Stimulated activated CD4-positive, alpha-beta T cell treated with anti-CD3 and anti-CD28 coated beads, Interleukin-15, amount 100 ng/mL, for 1 hour (primary cell): Measurements from ENCODE around the gene CNNM4.

Source experiments
- DNase-seq, 2 donors: peaks; one replicate each; pipeline ENCODE4 v3.0.0-alpha.2; 2020; ENCODE audit warnings: low read depth in 1 of 2, low spot score in 1 of 2

The CNNM4 gene

GRCh38 chr2:96758987-96759386, 1.7 kb upstream of the CNNM4 start:
- no peak for DNase-seq

GRCh38 chr2:96759548-96759947, 1.2 kb upstream of the CNNM4 start:
- DNase-seq: no peak

GRCh38 chr2:96760986-96761832, 507 bp downstream of the CNNM4 start:
- peak in 1 of 2 donors; percentile 69 for DNase-seq

- no peak for DNase-seq
Observed at GRCh38 chr2:96762529-96763311, 2.0 kb downstream of the CNNM4 start.

- DNase-seq: no peak
Observed at GRCh38 chr2:96763511-96764252, 3.0 kb downstream of the CNNM4 start.

GRCh38 chr2:96764253-96764637, 3.5 kb downstream of the CNNM4 start:
- DNase-seq: no peak

- DNase-seq: no peak
Observed at GRCh38 chr2:96767135-96767871, 6.6 kb downstream of the CNNM4 start.

GRCh38 chr2:96768083-96768561, 7.4 kb downstream of the CNNM4 start:
- DNase-seq: no peak

- no peak for DNase-seq
Observed at GRCh38 chr2:96769814-96770213, 9.1 kb downstream of the CNNM4 start.

GRCh38 chr2:96770442-96771202, 9.9 kb downstream of the CNNM4 start:
- DNase-seq: no peak

- DNase-seq: no peak
Observed at GRCh38 chr2:96771796-96772618, 11.3 kb downstream of the CNNM4 start.

GRCh38 chr2:96772903-96773671, 12.4 kb downstream of the CNNM4 start:
- no peak for DNase-seq

- peak in 1 of 2 donors; percentile 16 for DNase-seq
Observed at GRCh38 chr2:96773922-96774321, 13.2 kb downstream of the CNNM4 start.

- no peak for DNase-seq
Observed at GRCh38 chr2:96775160-96775559, 14.5 kb downstream of the CNNM4 start.

GRCh38 chr2:96783388-96783787, 22.7 kb downstream of the CNNM4 start:
- DNase-seq: no peak

GRCh38 chr2:96787411-96787810, 26.7 kb downstream of the CNNM4 start:
- no peak for DNase-seq

- no peak for DNase-seq
Observed at GRCh38 chr2:96788442-96789244, 27.9 kb downstream of the CNNM4 start.

GRCh38 chr2:96789245-96789617, 28.5 kb downstream of the CNNM4 start:
- no peak for DNase-seq
